HG02840 (cell line): Measurements from ENCODE around the gene CIBAR2.

Experiments used
- ATAC-seq: cut with Tn5 transposase; IDR thresholded peaks from one replicate; pipeline ENCODE4 v1.9.1; 2021; ENCODE audit warnings: mild to moderate bottlenecking, moderate library complexity, moderate number of reproducible peaks; ENCODE audit not compliant: unreplicated experiment, low FRiP score

The CIBAR2 gene

GRCh38 chr16:85112364-85112763 is at the start of gene CIBAR2:
Gene CIBAR2, minus strand, starts transcription at chr16:85112472. Its CDS starts 120 bp downstream, at chr16:85112352.
- ATAC-seq = no peak

- no peak for ATAC-seq
Observed at GRCh38 chr16:85159179-85159980, 47.1 kb upstream of the CIBAR2 start.

GRCh38 chr16:85158743-85159178 is 46.5 kb upstream of the CIBAR2 start:
- no peak for ATAC-seq

- no peak for ATAC-seq
Observed at GRCh38 chr16:85157813-85158742, 45.8 kb upstream of the CIBAR2 start.

GRCh38 chr16:85157372-85157771 is 45.1 kb upstream of the CIBAR2 start:
- ATAC-seq = no peak

- ATAC-seq = no peak
Observed at GRCh38 chr16:85156869-85157268, 44.6 kb upstream of the CIBAR2 start.

GRCh38 chr16:85156440-85156839 is 44.2 kb upstream of the CIBAR2 start:
- no peak for ATAC-seq

GRCh38 chr16:85153656-85154091 is 41.4 kb upstream of the CIBAR2 start:
- ATAC-seq = no peak

- no peak for ATAC-seq
Observed at GRCh38 chr16:85153046-85153445, 40.8 kb upstream of the CIBAR2 start.

GRCh38 chr16:85152414-85153030 is 40.2 kb upstream of the CIBAR2 start:
- ATAC-seq = no peak

GRCh38 chr16:85151603-85152413 is 39.5 kb upstream of the CIBAR2 start:
- no peak for ATAC-seq

- no peak for ATAC-seq
Observed at GRCh38 chr16:85151079-85151602, 38.9 kb upstream of the CIBAR2 start.

- ATAC-seq = no peak
Observed at GRCh38 chr16:85150331-85150940, 38.2 kb upstream of the CIBAR2 start.

GRCh38 chr16:85149776-85150175 is 37.5 kb upstream of the CIBAR2 start:
- no peak for ATAC-seq

- no peak for ATAC-seq
Observed at GRCh38 chr16:85148931-85149330, 36.7 kb upstream of the CIBAR2 start.

GRCh38 chr16:85146922-85147651 is 34.8 kb upstream of the CIBAR2 start:
- no peak for ATAC-seq

GRCh38 chr16:85146532-85146797 is 34.2 kb upstream of the CIBAR2 start:
- ATAC-seq = no peak

GRCh38 chr16:85145734-85146531 is 33.7 kb upstream of the CIBAR2 start:
- ATAC-seq = no peak
